HEK293T (cell line): ENCODE data around the gene LCN15.

ENCODE experiments used
- NFRKB ChIP-seq: fragments of 450-650 bp; IDR thresholded peaks from 2 replicates; pipeline ENCODE4 v1.6.1; 2016; ENCODE audit warnings: mild to moderate bottlenecking, moderate library complexity
- SP1 ChIP-seq: fragments of 450-650 bp; IDR thresholded peaks from 2 replicates; pipeline ENCODE4 v1.6.1; 2017

GRCh38 chr9:136714893-136715274, 49.4 kb downstream of the LCN15 start:
- TF ChIP-seq SP1: no peak
- TF ChIP-seq NFRKB: no peak
